ENCODE measurements around the gene TMEM79. TPM values are rescaled to one million over a fixed set of nuclear protein-coding genes. Genes with fewer than 3 reads are reported as not detected.
"Not testable (repeated sequence)": the region's sequence is repeated elsewhere in the genome, so short reads cannot be mapped to it uniquely, and the experiment has no call there.

The TMEM79 gene
- total RNA-seq, 2 experiments from 2014 or later = 6.2 to 6.8 TPM

DNA sequence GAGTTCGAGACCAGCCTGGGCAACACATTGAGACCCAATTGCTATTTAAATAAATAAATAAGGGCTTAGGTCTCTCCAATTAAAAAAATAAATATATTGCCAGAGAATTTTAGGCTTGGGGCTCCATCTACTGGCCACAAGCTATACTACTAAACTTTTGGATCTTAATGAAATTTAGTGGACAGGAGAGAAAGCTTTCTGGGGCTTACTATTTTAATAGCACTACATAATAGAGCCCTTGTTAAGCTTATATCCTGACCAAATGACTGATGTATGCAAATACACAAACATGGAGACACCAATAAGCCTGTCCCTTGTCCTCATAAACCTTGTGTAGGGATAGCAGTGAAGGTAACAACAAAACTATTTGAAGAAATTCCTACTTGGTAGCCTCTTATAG lies 35.5 kb downstream of the TMEM79 start:
- no peak overlapping the region for H2AFZ ChIP-seq (ENCODE audit: low read length)
- H3K79me2 ChIP-seq (ENCODE audit: insufficient read depth, low read depth, low read length) = no peaks in the 10 kb centered on the region
- no TSS peak for BruUV-seq (replicated peaks)
- no peak overlapping the region for H3K4me3 ChIP-seq (ENCODE audit: low read depth, low read length, poor library complexity, severe bottlenecking)
- DNase-seq (ENCODE audit: low spot score) = peak; percentile 42
- H3K36me3 ChIP-seq (ENCODE audit: insufficient read depth, low read length) = peaks cover 97% of the 10 kb centered on the region
- intact Hi-C loops (cut with micrococcal nuclease; ENCODE audit: unreplicated experiment) = loop anchor here (1.0 kb wide), 1 partner anchor 178 kb away; no protein-coding TSS in a partner anchor
- no peaks in the 10 kb centered on the region for H3K9me2 ChIP-seq (ENCODE audit: insufficient read depth, low read length)
- CTCF ChIA-PET (ENCODE audit: unreplicated experiment) = interaction anchor here (1.4 kb wide), 1 partner anchor 9 kb away, joined by 3 read pairs; no protein-coding TSS in a partner anchor
- no peaks in the 10 kb centered on the region for H3K4me1 ChIP-seq (ENCODE audit: insufficient read depth, low read length, poor library complexity, severe bottlenecking)
- no peak overlapping the region for H3K27ac ChIP-seq (ENCODE audit: low read depth, low read length, poor library complexity, severe bottlenecking)
- no peaks in the 10 kb centered on the region for H3K9me3 ChIP-seq (ENCODE audit: low read length)
- no peak overlapping the region for H3K4me2 ChIP-seq (ENCODE audit: low read length)
- POLR2A ChIA-PET = interaction anchor here (0.5 kb wide), 1 partner anchor 16 kb away, joined by 5 read pairs; no protein-coding TSS in a partner anchor
- TF ChIP-seq, protein P1, sequence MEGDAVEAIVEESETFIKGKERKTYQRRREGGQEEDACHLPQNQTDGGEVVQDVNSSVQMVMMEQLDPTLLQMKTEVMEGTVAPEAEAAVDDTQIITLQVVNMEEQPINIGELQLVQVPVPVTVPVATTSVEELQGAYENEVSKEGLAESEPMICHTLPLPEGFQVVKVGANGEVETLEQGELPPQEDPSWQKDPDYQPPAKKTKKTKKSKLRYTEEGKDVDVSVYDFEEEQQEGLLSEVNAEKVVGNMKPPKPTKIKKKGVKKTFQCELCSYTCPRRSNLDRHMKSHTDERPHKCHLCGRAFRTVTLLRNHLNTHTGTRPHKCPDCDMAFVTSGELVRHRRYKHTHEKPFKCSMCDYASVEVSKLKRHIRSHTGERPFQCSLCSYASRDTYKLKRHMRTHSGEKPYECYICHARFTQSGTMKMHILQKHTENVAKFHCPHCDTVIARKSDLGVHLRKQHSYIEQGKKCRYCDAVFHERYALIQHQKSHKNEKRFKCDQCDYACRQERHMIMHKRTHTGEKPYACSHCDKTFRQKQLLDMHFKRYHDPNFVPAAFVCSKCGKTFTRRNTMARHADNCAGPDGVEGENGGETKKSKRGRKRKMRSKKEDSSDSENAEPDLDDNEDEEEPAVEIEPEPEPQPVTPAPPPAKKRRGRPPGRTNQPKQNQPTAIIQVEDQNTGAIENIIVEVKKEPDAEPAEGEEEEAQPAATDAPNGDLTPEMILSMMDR (conservative IDR thresholded peaks at IDR 0.05; ENCODE audit: low read length) = peak; percentile 87
- no peak for TF ChIP-seq EZH2phosphoT487 (IDR thresholded peaks at IDR 0.05; ENCODE audit: borderline replicate concordance, low read depth, low read length)
- no peaks in the 10 kb centered on the region for H4K20me1 ChIP-seq (ENCODE audit: insufficient read depth, low read length)

DNA sequence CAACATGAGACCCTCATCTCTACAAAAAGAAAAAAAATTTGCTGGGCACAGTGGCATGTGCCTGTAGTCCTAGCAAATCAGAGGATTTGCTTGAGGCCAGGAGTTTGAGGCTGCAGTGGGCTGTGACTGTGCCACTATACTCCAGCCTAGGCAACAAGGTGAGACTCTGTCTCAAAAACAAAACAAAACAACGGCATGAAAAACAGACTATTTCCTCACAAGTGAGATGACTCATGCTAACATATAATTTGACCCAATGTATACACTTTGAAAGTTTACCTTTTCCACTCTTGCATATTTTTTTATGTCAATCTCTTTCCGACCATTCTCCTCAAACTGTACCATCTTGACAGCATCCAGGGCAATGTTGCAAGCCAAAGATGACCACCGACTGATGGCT lies 36.4 kb downstream of the TMEM79 start:
- ChIA-PET CTCF (ENCODE audit: unreplicated experiment) (no interaction called here), POLR2A (no interaction called here)
- Histone ChIP-seq H3K9me2 (ENCODE audit: insufficient read depth, low read length) (no peaks in the 10 kb centered on the region), H3K36me3 (ENCODE audit: insufficient read depth, low read length) (peaks cover 97% of the 10 kb centered on the region), H4K20me1 (ENCODE audit: insufficient read depth, low read length) (no peaks in the 10 kb centered on the region), H3K4me3 (ENCODE audit: low read depth, low read length, poor library complexity, severe bottlenecking) (no peak overlapping the region), H3K4me1 (ENCODE audit: insufficient read depth, low read length, poor library complexity, severe bottlenecking) (no peaks in the 10 kb centered on the region), H3K9me3 (ENCODE audit: low read length) (no peaks in the 10 kb centered on the region), H2AFZ (ENCODE audit: low read length) (no peak overlapping the region), H3K27ac (ENCODE audit: low read depth, low read length, poor library complexity, severe bottlenecking) (no peak overlapping the region), H3K4me2 (ENCODE audit: low read length) (no peak overlapping the region), H3K79me2 (ENCODE audit: insufficient read depth, low read depth, low read length) (no peaks in the 10 kb centered on the region)
- DNase-seq (ENCODE audit: low spot score) = no peak
- BruUV-seq (replicated peaks) = no TSS peak
- intact Hi-C loops (cut with micrococcal nuclease; ENCODE audit: unreplicated experiment) = no loop called here
- TF ChIP-seq, protein P1 (conservative IDR thresholded peaks at IDR 0.05; ENCODE audit: low read length) = no peak
- TF ChIP-seq EZH2phosphoT487 (IDR thresholded peaks at IDR 0.05; ENCODE audit: borderline replicate concordance, low read depth, low read length) = no peak

DNA sequence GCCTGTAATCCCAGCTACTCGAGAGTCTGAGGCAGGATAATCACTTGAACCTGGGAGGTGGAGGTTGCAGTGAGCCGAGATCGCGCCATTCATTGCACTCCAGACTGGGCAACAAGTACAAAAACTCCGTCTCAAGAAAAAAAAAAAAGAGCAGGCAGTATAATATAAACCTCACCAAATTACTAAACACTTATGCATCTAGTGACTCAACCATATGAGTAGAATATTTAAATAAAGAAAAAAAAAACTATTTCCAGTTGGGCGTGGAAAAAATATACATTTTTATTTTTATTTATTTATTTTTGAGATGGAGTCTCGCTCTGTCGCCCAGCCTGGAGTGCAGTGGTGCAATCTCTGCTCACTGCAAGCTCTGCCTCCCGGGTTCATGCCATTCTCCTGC lies 39.1 kb downstream of the TMEM79 start:
- DNase-seq (ENCODE audit: low spot score); intact Hi-C loops (cut with micrococcal nuclease; ENCODE audit: unreplicated experiment); POLR2A ChIA-PET; H3K9me3 ChIP-seq (ENCODE audit: low read length); H3K9me2 ChIP-seq (ENCODE audit: insufficient read depth, low read length); H4K20me1 ChIP-seq (ENCODE audit: insufficient read depth, low read length); H3K4me1 ChIP-seq (ENCODE audit: insufficient read depth, low read length, poor library complexity, severe bottlenecking); H3K4me3 ChIP-seq (ENCODE audit: low read depth, low read length, poor library complexity, severe bottlenecking); BruUV-seq (replicated peaks); H2AFZ ChIP-seq (ENCODE audit: low read length); H3K79me2 ChIP-seq (ENCODE audit: insufficient read depth, low read depth, low read length); CTCF ChIA-PET (ENCODE audit: unreplicated experiment); H3K27ac ChIP-seq (ENCODE audit: low read depth, low read length, poor library complexity, severe bottlenecking); H3K4me2 ChIP-seq (ENCODE audit: low read length): not testable (repeated sequence)
- peaks cover 88% of the 10 kb centered on the region for H3K36me3 ChIP-seq (ENCODE audit: insufficient read depth, low read length)
